A673 (cell line): ENCODE results near the gene RAB23. TPM values are rescaled to one million over a fixed set of nuclear protein-coding genes. Genes with fewer than 3 reads are reported as not detected.

Experiments
- BruUV-seq: library from RNA; stranded (reverse); fragments of 400-500 nt; replicated peaks from 2 replicates; lab custom pipeline; 2021; lab: Mats Ljungman, UMichigan
- CTCF ChIA-PET: fragments of 300-600 bp; sonication (Branson Sonifier 250); formaldehyde crosslinking; loops from one replicate; lab custom pipeline; 2022; ENCODE audit warnings: antibody characterized with exemption; lab: Charles Lee
- POLR2A ChIA-PET: fragments of 300-600 bp; sonication (Branson Sonifier 250); formaldehyde crosslinking; loops from one replicate; lab custom pipeline; 2022; ENCODE audit warnings: antibody characterized with exemption; ENCODE audit not compliant: low non-redundant PET; lab: Charles Lee
- DNase-seq: peaks from one replicate; pipeline ENCODE4 v3.0.0-alpha.2; 2015; ENCODE audit warnings: low spot score
- H3K27ac ChIP-seq: fragments of 200-600 bp; sonication (generic); 2 replicates; pipeline ENCODE4 v1.5.1; 2016; ENCODE audit warnings: mixed run types, low read depth, mild to moderate bottlenecking, mixed read lengths, antibody characterized with exemption, low read length; ENCODE audit not compliant: poor library complexity, severe bottlenecking
- H3K27me3 ChIP-seq: fragments of 200-600 bp; sonication (generic); replicated peaks from 2 replicates; pipeline ENCODE4 v1.6.1; 2017; ENCODE audit warnings: mixed run types, low read depth, mild to moderate bottlenecking, mixed read lengths, antibody characterized with exemption, low read length; ENCODE audit not compliant: insufficient read depth, poor library complexity
- H3K36me3 ChIP-seq: fragments of 200-600 bp; sonication (generic); 2 replicates; pipeline ENCODE4 v1.6.1; 2016; ENCODE audit warnings: mixed run types, mild to moderate bottlenecking, mixed read lengths, antibody characterized with exemption, low read length; ENCODE audit not compliant: insufficient read depth, poor library complexity, severe bottlenecking
- H3K4me1 ChIP-seq: fragments of 200-600 bp; sonication (generic); 2 replicates; pipeline ENCODE4 v1.6.1; 2017; ENCODE audit warnings: mixed run types, mild to moderate bottlenecking, mixed read lengths, antibody characterized with exemption, low read length; ENCODE audit not compliant: insufficient read depth, poor library complexity, severe bottlenecking
- H3K4me3 ChIP-seq: fragments of 200-600 bp; sonication (generic); 2 replicates; pipeline ENCODE4 v1.5.1; 2016; ENCODE audit warnings: low read depth, mixed run types, mild to moderate bottlenecking, mixed read lengths, low read length; ENCODE audit not compliant: poor library complexity, severe bottlenecking
- H3K9me3 ChIP-seq: fragments of 200-600 bp; sonication (generic); 2 replicates; pipeline ENCODE4 v1.6.1; 2016; ENCODE audit warnings: mixed run types, low read depth, mild to moderate bottlenecking, mixed read lengths, antibody characterized with exemption, low read length; ENCODE audit not compliant: poor library complexity, severe bottlenecking
- CTCF ChIP-seq: fragments of 300-800, 200-600 bp; sonication (generic); conservative IDR thresholded peaks from 2 replicates; pipeline ENCODE4 v1.5.1; 2017; ENCODE audit warnings: low read depth, mild to moderate bottlenecking, antibody characterized with exemption, low read length, moderate library complexity, mixed read lengths
- EZH2 ChIP-seq: fragments of 200-600 bp; sonication (generic); IDR thresholded peaks from 2 replicates; pipeline ENCODE4 v1.6.1; 2017; ENCODE audit warnings: borderline replicate concordance, low read depth, mild to moderate bottlenecking, mixed read lengths, antibody characterized with exemption, low read length; ENCODE audit not compliant: poor library complexity, severe bottlenecking
- intact Hi-C: fragments of 100-400 bp; cut with micrococcal nuclease; formaldehyde crosslinking; loops from one replicate; pipeline ENCODE4 v1.10.0; 2022; ENCODE audit not compliant: unreplicated experiment
- total RNA-seq: library from RNA; stranded (reverse); gene quantifications from 2 replicates; pipeline ENCODE4 v1.2.3, GENCODE V29; 2021

The RAB23 gene
- total RNA-seq, 1 experiment from 2014 or later = 17.8 TPM

GRCh38 chr6:57216235-57217101 is 5.6 kb downstream of the RAB23 start:
- ChIA-PET CTCF (no interaction called here), POLR2A (no interaction called here)
- no peaks in the 10 kb centered on the region for H3K4me1 ChIP-seq
- DNase-seq = no peak
- no TSS peak for BruUV-seq
- H3K9me3 ChIP-seq = peaks cover 20% of the 10 kb centered on the region
- H3K36me3 ChIP-seq = peaks cover 4% of the 10 kb centered on the region
- TF ChIP-seq CTCF (0 out of 2 replicates have a peak, but pooled peaks have one; percentile 11), EZH2 (no peak)
- H3K27me3 ChIP-seq = no peaks in the 10 kb centered on the region
- no peak overlapping the region for H3K4me3 ChIP-seq
- intact Hi-C loops = no loop called here
- no peak overlapping the region for H3K27ac ChIP-seq

- no peaks in the 10 kb centered on the region for H3K4me1 ChIP-seq
- intact Hi-C loops = no loop called here
- no peak for TF ChIP-seq CTCF
- no peak for TF ChIP-seq EZH2
- DNase-seq = no peak
- POLR2A ChIA-PET = no interaction called here
- no TSS peak for BruUV-seq
- H3K9me3 ChIP-seq = peaks cover 18% of the 10 kb centered on the region
- H3K27me3 ChIP-seq = no peaks in the 10 kb centered on the region
- CTCF ChIA-PET = no interaction called here
- H3K27ac ChIP-seq = no peak overlapping the region
- no peak overlapping the region for H3K4me3 ChIP-seq
- H3K36me3 ChIP-seq = peaks cover 1% of the 10 kb centered on the region
Observed at GRCh38 chr6:57215260-57215659, 6.8 kb downstream of the RAB23 start.

- CTCF ChIA-PET = no interaction called here
- H3K4me3 ChIP-seq = no peak overlapping the region
- H3K4me1 ChIP-seq = no peaks in the 10 kb centered on the region
- TF ChIP-seq EZH2 = no peak
- no peak for TF ChIP-seq CTCF
- POLR2A ChIA-PET = no interaction called here
- H3K9me3 ChIP-seq = peaks cover 5% of the 10 kb centered on the region
- no peaks in the 10 kb centered on the region for H3K27me3 ChIP-seq
- H3K27ac ChIP-seq = no peak overlapping the region
- intact Hi-C loops = no loop called here
- no TSS peak for BruUV-seq
- DNase-seq = no peak
- H3K36me3 ChIP-seq = no peaks in the 10 kb centered on the region
Observed at GRCh38 chr6:57210060-57210459, 12.0 kb downstream of the RAB23 start.
